ENCODE data around the gene VSTM1.
"Not testable (repeated sequence)": the region's sequence is repeated elsewhere in the genome, so short reads cannot be mapped to it uniquely, and the experiment has no call there.

Gene VSTM1

GRCh38 chr19:54069470-54069869 lies 5.8 kb upstream of the VSTM1 start:
- DNase-seq, result no peak

- DNase-seq, result peak; percentile 82 to 87
These were observed 1.1 kb downstream of the VSTM1 start for GRCh38 chr19:54062643-54063042.

GRCh38 chr19:54047616-54048015 lies 16.1 kb downstream of the VSTM1 start:
- DNase-seq, result peak; percentile 70 to 82

GRCh38 chr19:54045771-54046170 lies 17.9 kb downstream of the VSTM1 start:
- no peak for DNase-seq

- no peak for DNase-seq
These were observed 20.7 kb downstream of the VSTM1 start for GRCh38 chr19:54042989-54043388.

GRCh38 chr19:54041969-54042606 lies 21.6 kb downstream of the VSTM1 start:
- DNase-seq, result no peak

- DNase-seq, result no peak
These were observed 23.7 kb downstream of the VSTM1 start for GRCh38 chr19:54040003-54040402.

GRCh38 chr19:54036542-54036941 lies 27.2 kb downstream of the VSTM1 start:
- not testable (repeated sequence) for DNase-seq

GRCh38 chr19:54035215-54036178 lies 28.2 kb downstream of the VSTM1 start:
- no peak for DNase-seq

- peak in 1 of 2 experiments; percentile 6 for DNase-seq
These were observed 32.7 kb downstream of the VSTM1 start for GRCh38 chr19:54030895-54031586.

GRCh38 chr19:54029930-54030490 lies 33.7 kb downstream of the VSTM1 start:
- DNase-seq, result peak; percentile 27 to 56

GRCh38 chr19:54029301-54029700 lies 34.4 kb downstream of the VSTM1 start:
- DNase-seq, result peak in 1 of 2 experiments; percentile 6

- DNase-seq, result no peak
These were observed 37.0 kb downstream of the VSTM1 start for GRCh38 chr19:54026656-54027055.

GRCh38 chr19:54024660-54025059 lies 39.0 kb downstream of the VSTM1 start:
- DNase-seq, result no peak

GRCh38 chr19:54023191-54023590 lies 40.5 kb downstream of the VSTM1 start:
- no peak for DNase-seq

GRCh38 chr19:54021932-54022331 lies 41.8 kb downstream of the VSTM1 start:
- DNase-seq, result no peak

GRCh38 chr19:54021363-54021762 lies 42.3 kb downstream of the VSTM1 start:
- no peak for DNase-seq

GRCh38 chr19:54017261-54017660 lies 46.4 kb downstream of the VSTM1 start:
- DNase-seq, result no peak

- DNase-seq, result no peak
These were observed 48.7 kb downstream of the VSTM1 start for GRCh38 chr19:54014920-54015560.

GRCh38 chr19:54013866-54014265 lies 49.8 kb downstream of the VSTM1 start:
- no peak for DNase-seq

- no peak for DNase-seq
These were observed 52.0 kb downstream of the VSTM1 start for GRCh38 chr19:54011507-54012211.

- DNase-seq, result no peak
These were observed 53.2 kb downstream of the VSTM1 start for GRCh38 chr19:54010474-54010873.
